Glomerular endothelial cell (primary cell): Measurements from ENCODE around the gene FAM180A. TPM values are rescaled to one million over a fixed set of nuclear protein-coding genes. Genes with fewer than 3 reads are reported as not detected.
A peak's percentile ranks its signal among the peaks of the same experiment; 100 is the strongest.

Experiments
- DNase-seq: peaks from one replicate; pipeline ENCODE4 v3.0.0-alpha.2; 2011; ENCODE audit warnings: low read depth, low spot score; ENCODE audit errors: extremely low read depth
- total RNA-seq: library from RNA; depleted of rRNA; stranded (reverse); fragments of >200 nt; gene quantifications from 2 replicates; pipeline ENCODE4 v1.2.3, GENCODE V29; 2015

FAM180A gene
- total RNA-seq, 1 donor from 2014 or later, result not detected

GRCh38 chr7:135771961-135772638 lies 23.5 kb upstream of the FAM180A start:
- no peak for DNase-seq

GRCh38 chr7:135771051-135771450 lies 22.4 kb upstream of the FAM180A start:
- DNase-seq, result no peak

- DNase-seq, result no peak
Measured at GRCh38 chr7:135770139-135770710, 21.6 kb upstream of the FAM180A start.

GRCh38 chr7:135769005-135769802 lies 20.6 kb upstream of the FAM180A start:
- no peak for DNase-seq

- no peak for DNase-seq
Measured at GRCh38 chr7:135768467-135768866, 19.9 kb upstream of the FAM180A start.

GRCh38 chr7:135768064-135768463 lies 19.5 kb upstream of the FAM180A start:
- no peak for DNase-seq

- no peak for DNase-seq
Measured at GRCh38 chr7:135763261-135763660, 14.6 kb upstream of the FAM180A start.

GRCh38 chr7:135761751-135762488 lies 13.3 kb upstream of the FAM180A start:
- DNase-seq, result no peak

GRCh38 chr7:135759532-135759931 lies 10.9 kb upstream of the FAM180A start:
- DNase-seq, result no peak

- DNase-seq, result no peak
Measured at GRCh38 chr7:135758531-135758932, 9.9 kb upstream of the FAM180A start.

- DNase-seq, result no peak
Measured at GRCh38 chr7:135757719-135758411, 9.3 kb upstream of the FAM180A start.

- no peak for DNase-seq
Measured at GRCh38 chr7:135756191-135756590, 7.6 kb upstream of the FAM180A start.

GRCh38 chr7:135755351-135755753 lies 6.7 kb upstream of the FAM180A start:
- no peak for DNase-seq

- DNase-seq, result no peak
Measured at GRCh38 chr7:135753616-135754413, 5.2 kb upstream of the FAM180A start.

- no peak for DNase-seq
Measured at GRCh38 chr7:135747366-135747765, 1.2 kb downstream of the FAM180A start.

GRCh38 chr7:135745703-135746312 lies 2.8 kb downstream of the FAM180A start:
- DNase-seq, result peak; percentile 60

- no peak for DNase-seq
Measured at GRCh38 chr7:135744938-135745702, 3.5 kb downstream of the FAM180A start.

- no peak for DNase-seq
Measured at GRCh38 chr7:135743907-135744731, 4.5 kb downstream of the FAM180A start.
